Activated naive CD8-positive, alpha-beta T cell (primary cell): ENCODE results near the gene AOPEP.

ENCODE experiments used
- H3K27ac Mint-ChIP-seq: one replicate; pipeline ENCODE4 v1.8.0; 2021; ENCODE audit warnings: mixed read lengths
- H3K27me3 Mint-ChIP-seq: one replicate; pipeline ENCODE4 v1.8.0; 2021; ENCODE audit warnings: mixed read lengths
- H3K36me3 Mint-ChIP-seq: one replicate; pipeline ENCODE4 v1.8.0; 2021; ENCODE audit warnings: mixed read lengths
- H3K4me1 Mint-ChIP-seq: one replicate; pipeline ENCODE4 v1.8.0; 2021; ENCODE audit warnings: low read depth, mixed read lengths
- H3K4me3 Mint-ChIP-seq: one replicate; pipeline ENCODE4 v1.8.0; 2021; ENCODE audit warnings: mild to moderate bottlenecking, mixed read lengths
- H3K9me3 Mint-ChIP-seq: one replicate; pipeline ENCODE4 v1.8.0; 2021; ENCODE audit warnings: low read depth, mixed read lengths

The AOPEP gene

GRCh38 chr9:94740145-94740840, 13.8 kb downstream of the AOPEP start:
- no peaks in the 10 kb centered on the region for H3K27me3 Mint-ChIP-seq
- no peak overlapping the region for H3K4me3 Mint-ChIP-seq
- no peaks in the 10 kb centered on the region for H3K4me1 Mint-ChIP-seq
- peak overlapping the region; percentile 1 for H3K27ac Mint-ChIP-seq
- H3K9me3 Mint-ChIP-seq = no peaks in the 10 kb centered on the region
- peaks cover 16% of the 10 kb centered on the region for H3K36me3 Mint-ChIP-seq

DNA sequence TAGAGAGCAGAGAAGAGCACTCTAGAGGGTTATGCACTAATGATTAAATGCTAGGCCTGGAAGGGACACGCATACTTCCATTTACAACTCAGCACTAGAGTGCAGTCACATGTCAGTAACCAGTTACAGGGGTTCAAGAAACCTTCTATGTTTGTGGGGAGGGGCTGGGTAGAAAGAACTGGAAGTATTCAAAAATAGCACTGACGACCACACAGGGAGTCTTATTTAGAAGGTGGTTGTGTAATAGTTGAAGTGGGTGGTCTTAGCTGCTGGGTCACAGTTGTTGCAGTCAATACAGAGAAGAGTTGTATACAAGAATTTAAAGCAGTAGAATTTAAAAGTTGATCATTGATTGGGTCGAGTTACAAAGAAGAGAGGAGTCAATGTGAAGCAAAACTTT, 15.4 kb downstream of the AOPEP start:
- Mint-ChIP-seq H3K9me3 (peaks cover 3% of the 10 kb centered on the region), H3K4me1 (no peaks in the 10 kb centered on the region), H3K27ac (no peak overlapping the region), H3K4me3 (no peak overlapping the region), H3K36me3 (peaks cover 23% of the 10 kb centered on the region), H3K27me3 (no peaks in the 10 kb centered on the region)

DNA sequence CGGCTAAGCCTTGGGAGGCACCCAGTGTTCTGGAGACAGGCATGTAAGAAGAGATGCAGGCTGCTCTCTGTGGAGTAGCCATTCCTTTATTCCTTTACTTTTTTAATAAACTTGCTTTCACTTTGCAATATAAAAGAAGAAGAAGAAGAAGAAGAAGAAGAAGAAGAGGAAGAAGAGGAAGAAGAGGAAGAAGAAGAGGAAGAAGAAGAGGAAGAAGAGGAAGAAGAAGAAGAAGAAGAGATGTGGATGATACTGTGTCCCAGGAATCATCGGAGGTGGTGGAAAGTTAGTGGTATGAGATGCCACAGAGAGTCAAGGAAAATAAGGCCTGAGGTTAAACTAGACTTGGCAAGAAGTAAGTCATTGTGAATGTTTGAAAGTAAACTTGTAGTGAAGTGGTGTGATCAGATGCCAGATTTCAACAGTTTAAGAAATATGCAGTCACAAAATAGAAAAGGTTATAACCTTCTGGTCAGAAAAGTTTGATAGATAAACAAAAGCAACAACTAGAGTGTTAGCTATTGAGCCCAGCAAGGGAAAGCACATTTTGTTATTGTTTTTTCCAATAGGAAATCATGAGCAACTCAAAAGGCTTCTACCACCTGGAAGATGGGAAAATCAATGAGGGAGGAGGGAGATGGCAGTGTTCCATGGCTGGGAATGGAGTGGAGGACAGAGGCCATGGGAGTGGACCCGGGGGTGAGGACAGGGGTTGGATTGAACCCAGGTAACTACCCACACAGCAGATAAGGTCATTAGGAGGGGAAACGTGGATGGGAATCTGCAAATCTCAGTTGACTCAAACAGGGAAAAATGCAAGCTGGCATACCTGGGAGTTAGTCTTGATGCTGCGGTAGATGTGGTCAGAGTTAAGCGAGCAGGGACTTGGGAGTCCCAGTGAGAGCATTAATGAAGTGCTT, 16.8 kb downstream of the AOPEP start:
- Mint-ChIP-seq H3K9me3 (peaks cover 3% of the 10 kb centered on the region), H3K27me3 (no peaks in the 10 kb centered on the region), H3K27ac (no peak overlapping the region), H3K36me3 (peaks cover 29% of the 10 kb centered on the region), H3K4me1 (no peaks in the 10 kb centered on the region), H3K4me3 (no peak overlapping the region)

DNA sequence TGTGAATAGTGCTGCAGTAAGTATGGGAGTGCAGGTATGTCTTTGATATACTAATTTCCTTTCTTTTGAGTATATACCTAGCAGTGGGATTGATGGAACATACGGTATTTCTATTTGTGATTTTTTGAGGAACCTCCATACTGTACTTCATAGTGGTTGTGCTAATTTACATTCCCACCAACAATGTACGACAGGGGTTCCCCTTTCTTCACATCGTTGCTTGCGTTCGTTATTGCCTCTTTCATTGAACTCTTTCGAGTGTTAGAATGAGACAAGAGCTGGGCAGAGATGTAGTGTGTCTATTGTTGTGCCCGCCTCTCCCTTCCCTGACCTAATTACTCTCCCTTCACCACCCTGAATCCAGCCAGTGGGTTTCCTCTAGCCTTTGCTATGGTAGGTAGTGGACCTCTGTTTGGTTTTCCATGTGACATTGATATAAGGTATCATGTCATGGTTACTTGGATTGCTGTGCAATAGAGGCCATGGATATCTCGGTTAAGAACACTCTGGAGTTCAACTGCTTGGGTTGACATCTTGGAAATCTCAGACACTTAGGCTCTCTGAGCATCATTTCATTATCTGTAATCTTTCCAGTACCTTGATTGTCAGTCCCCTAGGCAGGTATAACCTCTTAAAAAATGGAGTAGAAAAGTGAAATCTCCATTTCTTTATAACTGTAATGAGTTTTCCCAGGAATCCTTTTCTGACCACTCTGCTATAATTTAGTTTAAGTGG, 19.5 kb downstream of the AOPEP start:
- H3K27ac Mint-ChIP-seq = no peak overlapping the region
- H3K36me3 Mint-ChIP-seq = peaks cover 42% of the 10 kb centered on the region

DNA sequence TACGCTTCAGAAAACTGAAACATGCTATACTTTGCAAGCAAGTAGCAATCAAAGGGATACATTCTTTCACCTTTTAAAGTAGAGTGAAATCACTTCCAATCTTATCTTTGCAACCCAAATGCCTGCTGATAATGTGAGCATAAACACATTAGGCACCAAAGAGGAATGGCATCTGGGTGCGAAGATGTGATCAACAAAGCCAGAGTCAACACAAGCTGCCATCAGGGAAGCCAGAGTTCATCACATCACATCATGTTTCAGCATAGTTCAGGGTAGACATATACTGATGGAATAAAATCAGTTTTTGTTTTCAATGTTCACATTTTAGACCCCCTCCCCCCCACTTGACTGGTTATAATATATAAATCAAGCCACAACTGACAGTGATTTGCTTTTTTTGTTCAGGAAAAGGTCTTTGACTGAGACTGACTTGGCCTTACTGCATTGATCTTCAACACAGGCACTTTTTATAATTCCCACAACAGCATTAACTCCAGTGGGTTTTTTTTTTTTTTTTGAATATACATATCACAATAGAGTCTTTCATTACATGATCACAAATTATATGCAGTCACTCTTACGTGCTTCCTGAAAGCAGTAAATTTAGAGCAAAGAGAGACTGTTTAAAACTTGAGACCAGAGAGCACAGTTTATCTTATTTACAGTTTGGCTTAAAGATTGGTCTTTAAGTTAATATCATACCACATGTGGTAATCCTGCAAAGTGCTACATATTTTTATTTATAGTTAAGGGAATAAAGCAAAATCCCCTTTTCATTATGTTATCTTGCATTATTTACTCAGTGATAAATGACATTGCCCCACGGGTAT, 20.3 kb downstream of the AOPEP start:
- H3K4me3 Mint-ChIP-seq = no peak overlapping the region
- H3K4me1 Mint-ChIP-seq = no peaks in the 10 kb centered on the region
- peaks cover 3% of the 10 kb centered on the region for H3K9me3 Mint-ChIP-seq
- peaks cover 42% of the 10 kb centered on the region for H3K36me3 Mint-ChIP-seq
- no peak overlapping the region for H3K27ac Mint-ChIP-seq
- no peaks in the 10 kb centered on the region for H3K27me3 Mint-ChIP-seq

More for the DNA sequence above, 19.5 kb downstream of the AOPEP start:
- peaks cover 3% of the 10 kb centered on the region for H3K9me3 Mint-ChIP-seq
- H3K4me1 Mint-ChIP-seq = no peaks in the 10 kb centered on the region
- no peaks in the 10 kb centered on the region for H3K27me3 Mint-ChIP-seq
- no peak overlapping the region for H3K4me3 Mint-ChIP-seq

DNA sequence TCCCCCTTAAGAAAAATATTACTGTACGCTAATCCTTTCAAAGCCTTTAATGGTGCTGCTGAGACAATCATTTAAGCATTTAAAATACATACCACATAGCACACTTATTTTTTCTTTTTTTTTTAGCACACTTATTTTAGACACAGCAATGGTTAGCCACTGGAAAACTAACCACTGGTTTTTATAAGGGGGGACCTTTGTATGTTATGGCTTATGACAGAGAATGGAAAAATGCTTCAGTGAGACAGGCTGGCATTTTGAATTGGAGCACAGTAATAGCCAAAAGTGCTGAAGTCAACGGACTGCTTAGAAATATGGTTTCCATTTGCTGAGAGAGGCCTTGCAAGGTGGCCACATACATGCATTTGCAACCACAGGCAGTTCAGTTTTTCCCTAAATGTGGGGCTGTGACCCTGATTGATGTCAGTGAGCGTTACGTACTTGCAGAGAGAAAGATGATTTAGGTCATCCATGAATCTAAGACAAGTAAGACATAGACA, 28.5 kb downstream of the AOPEP start:
- no peaks in the 10 kb centered on the region for H3K27me3 Mint-ChIP-seq
- no peak overlapping the region for H3K4me3 Mint-ChIP-seq
- H3K36me3 Mint-ChIP-seq = peaks cover 15% of the 10 kb centered on the region
- no peak overlapping the region for H3K27ac Mint-ChIP-seq
- no peaks in the 10 kb centered on the region for H3K9me3 Mint-ChIP-seq
- H3K4me1 Mint-ChIP-seq = no peaks in the 10 kb centered on the region

DNA sequence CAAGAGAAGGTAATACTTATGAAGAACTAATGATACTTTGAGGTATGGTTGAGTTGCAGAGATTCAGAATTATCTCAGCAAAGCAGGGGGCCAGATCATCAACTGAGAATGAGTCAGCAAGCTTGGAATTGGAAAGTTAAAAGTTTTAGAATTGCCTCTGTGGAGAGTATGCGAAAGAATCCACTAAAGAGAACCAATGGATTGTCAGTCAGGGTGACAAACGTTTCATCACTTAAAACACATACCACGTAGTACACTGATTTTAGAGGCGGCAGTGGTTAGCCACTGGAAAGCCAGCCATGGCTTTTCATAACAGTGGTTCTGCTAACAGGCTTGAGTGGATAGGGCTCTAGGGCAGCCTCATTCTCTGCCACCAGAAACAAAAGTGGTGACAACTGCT, 30.7 kb downstream of the AOPEP start:
- Mint-ChIP-seq H3K27ac (no peak overlapping the region), H3K4me1 (peaks cover 7% of the 10 kb centered on the region), H3K36me3 (peaks cover 16% of the 10 kb centered on the region), H3K27me3 (no peaks in the 10 kb centered on the region), H3K4me3 (no peak overlapping the region), H3K9me3 (no peaks in the 10 kb centered on the region)

DNA sequence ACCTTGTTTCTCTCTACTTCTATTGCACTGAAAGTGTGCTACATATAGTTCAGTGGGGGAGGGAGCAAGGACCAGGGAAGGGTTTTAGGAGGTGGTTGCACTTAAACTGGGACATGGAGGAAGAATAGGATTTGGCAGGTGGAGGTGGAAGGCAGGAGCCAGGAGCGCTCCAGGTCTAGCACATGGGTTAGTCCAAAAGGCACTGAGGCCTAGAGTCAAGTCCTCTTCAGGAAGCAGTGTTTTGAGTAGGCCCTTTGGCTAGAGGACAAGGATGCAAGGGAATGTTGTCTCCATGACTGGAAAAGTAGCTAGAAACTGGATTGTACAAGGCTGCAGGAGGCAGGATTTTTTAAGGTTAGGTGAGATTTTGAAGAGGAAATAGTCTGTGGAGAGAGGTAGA, 31.5 kb downstream of the AOPEP start:
- H3K4me3 Mint-ChIP-seq = no peak overlapping the region

GRCh38 chr9:94758880-94759279, 32.4 kb downstream of the AOPEP start:
- H3K36me3 Mint-ChIP-seq = peaks cover 18% of the 10 kb centered on the region
- H3K9me3 Mint-ChIP-seq = no peaks in the 10 kb centered on the region
- H3K27ac Mint-ChIP-seq = no peak overlapping the region
- peaks cover 10% of the 10 kb centered on the region for H3K4me1 Mint-ChIP-seq
- no peaks in the 10 kb centered on the region for H3K27me3 Mint-ChIP-seq
- H3K4me3 Mint-ChIP-seq = no peak overlapping the region

More for the DNA sequence above, 31.5 kb downstream of the AOPEP start:
- H3K27me3 Mint-ChIP-seq = no peaks in the 10 kb centered on the region
- peaks cover 10% of the 10 kb centered on the region for H3K4me1 Mint-ChIP-seq
- H3K9me3 Mint-ChIP-seq = no peaks in the 10 kb centered on the region
- H3K27ac Mint-ChIP-seq = no peak overlapping the region
- peaks cover 14% of the 10 kb centered on the region for H3K36me3 Mint-ChIP-seq

DNA sequence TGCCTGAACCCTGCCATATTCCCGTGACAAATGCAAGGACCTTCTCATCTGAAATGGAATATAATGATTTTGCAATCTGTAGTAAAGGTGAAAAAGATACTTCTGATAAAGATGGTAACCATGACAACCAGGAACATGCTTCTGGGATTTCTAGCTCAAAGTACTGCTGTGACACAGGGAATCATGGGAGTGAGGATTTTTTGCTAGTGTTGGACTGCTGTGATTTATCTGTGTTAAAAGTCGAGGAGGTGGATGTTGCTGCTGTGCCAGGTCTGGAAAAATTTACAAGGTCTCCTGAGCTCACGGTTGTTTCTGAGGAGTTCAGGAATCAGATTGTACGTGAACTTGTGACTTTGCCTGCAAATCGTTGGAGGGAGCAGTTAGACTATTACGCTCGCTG, 33.5 kb downstream of the AOPEP start:
- no peaks in the 10 kb centered on the region for H3K27me3 Mint-ChIP-seq
- no peak overlapping the region for H3K4me3 Mint-ChIP-seq
- H3K27ac Mint-ChIP-seq = no peak overlapping the region
- H3K9me3 Mint-ChIP-seq = no peaks in the 10 kb centered on the region
- peaks cover 21% of the 10 kb centered on the region for H3K36me3 Mint-ChIP-seq
- peaks cover 12% of the 10 kb centered on the region for H3K4me1 Mint-ChIP-seq

DNA sequence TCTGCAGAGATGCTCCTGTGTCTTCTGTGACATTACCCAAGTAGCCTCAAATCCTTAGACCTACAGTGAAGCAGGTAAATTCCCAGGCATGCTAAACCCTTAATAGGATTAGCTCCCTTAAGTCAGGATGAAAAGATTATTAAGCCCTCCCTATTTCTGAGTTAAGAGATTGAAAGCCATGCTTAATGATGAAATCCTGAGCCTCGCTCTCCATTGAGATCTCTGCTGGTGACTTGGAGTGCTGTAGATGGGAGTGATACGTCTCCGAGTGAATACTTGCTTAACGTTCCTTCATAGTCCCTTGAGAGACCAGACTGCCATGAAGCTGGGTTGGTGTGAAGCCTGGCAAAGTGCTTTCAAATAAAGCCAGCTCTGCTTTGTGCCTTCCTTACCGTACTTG, 34.2 kb downstream of the AOPEP start:
- H3K27ac Mint-ChIP-seq = no peak overlapping the region

DNA sequence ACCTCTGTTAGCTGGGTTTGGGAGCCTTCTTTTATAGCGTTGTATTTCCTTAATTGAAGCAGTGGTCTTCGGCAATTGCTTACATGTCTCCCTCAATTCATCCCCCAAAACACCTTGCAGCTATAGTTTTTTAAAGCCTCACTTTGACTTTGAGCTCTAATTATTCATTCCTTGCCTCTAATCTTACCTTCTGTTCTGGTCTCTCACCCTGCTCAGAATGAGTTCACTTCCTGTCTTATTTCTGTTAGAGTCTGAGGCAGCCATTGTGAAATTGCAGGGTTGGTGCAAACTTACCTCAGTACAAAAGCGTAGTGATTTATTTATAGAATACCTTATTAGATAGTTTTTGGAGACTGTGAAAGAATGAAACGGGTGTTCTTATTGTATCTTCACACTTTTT, 35.0 kb downstream of the AOPEP start:
- H3K4me3 Mint-ChIP-seq = no peak overlapping the region
- H3K4me1 Mint-ChIP-seq = peaks cover 12% of the 10 kb centered on the region
- no peaks in the 10 kb centered on the region for H3K27me3 Mint-ChIP-seq
- H3K36me3 Mint-ChIP-seq = peaks cover 20% of the 10 kb centered on the region
- H3K9me3 Mint-ChIP-seq = no peaks in the 10 kb centered on the region
- H3K27ac Mint-ChIP-seq = no peak overlapping the region

More for the DNA sequence above, 34.2 kb downstream of the AOPEP start:
- Mint-ChIP-seq H3K4me3 (no peak overlapping the region), H3K9me3 (no peaks in the 10 kb centered on the region), H3K36me3 (peaks cover 18% of the 10 kb centered on the region), H3K4me1 (peaks cover 12% of the 10 kb centered on the region), H3K27me3 (no peaks in the 10 kb centered on the region)

DNA sequence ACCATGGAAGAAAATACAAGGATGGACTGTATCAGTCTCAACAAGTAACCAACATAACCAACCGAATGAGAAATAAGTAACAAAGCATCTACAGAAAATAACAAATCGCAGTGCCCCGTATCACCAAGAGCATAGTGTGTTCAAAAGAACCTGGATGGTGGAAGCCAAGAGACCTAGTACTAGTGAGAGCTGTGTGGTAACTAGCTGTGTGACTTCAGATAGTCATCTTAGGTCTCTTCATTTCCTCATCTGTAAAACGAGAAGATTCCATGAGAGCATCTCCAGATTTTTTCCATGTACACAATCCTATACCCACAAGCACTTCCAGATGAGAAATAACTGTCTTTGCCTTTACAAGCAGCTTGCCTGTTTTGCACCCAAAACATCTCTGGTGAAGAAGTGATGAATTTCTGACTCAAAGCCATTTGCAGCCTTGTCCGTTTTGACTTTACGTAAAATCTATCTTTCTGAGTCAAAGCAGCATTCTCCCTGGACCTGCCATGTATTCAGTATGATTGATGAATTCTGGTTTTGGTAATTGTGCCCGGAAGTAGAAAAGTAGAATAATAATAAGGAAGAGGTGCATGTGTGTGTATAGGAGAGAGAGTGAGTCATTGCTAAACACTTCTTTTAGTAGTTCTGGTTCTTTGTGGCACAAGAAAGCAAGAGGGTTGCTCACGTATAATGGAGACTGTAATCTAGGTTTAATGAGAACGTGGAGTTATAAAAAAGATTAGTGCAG, 41.0 kb downstream of the AOPEP start:
- H3K27me3 Mint-ChIP-seq = no peaks in the 10 kb centered on the region
- peaks cover 7% of the 10 kb centered on the region for H3K4me1 Mint-ChIP-seq
- no peak overlapping the region for H3K4me3 Mint-ChIP-seq
- no peaks in the 10 kb centered on the region for H3K9me3 Mint-ChIP-seq
- H3K36me3 Mint-ChIP-seq = peaks cover 22% of the 10 kb centered on the region
- H3K27ac Mint-ChIP-seq = no peak overlapping the region

- no peaks in the 10 kb centered on the region for H3K27me3 Mint-ChIP-seq
- H3K27ac Mint-ChIP-seq = no peak overlapping the region
- peaks cover 23% of the 10 kb centered on the region for H3K36me3 Mint-ChIP-seq
- H3K4me3 Mint-ChIP-seq = no peak overlapping the region
- no peaks in the 10 kb centered on the region for H3K9me3 Mint-ChIP-seq
- peaks cover 5% of the 10 kb centered on the region for H3K4me1 Mint-ChIP-seq
These were observed 42.3 kb downstream of the AOPEP start for GRCh38 chr9:94768766-94769165.
